ENCODE results near the gene GOSR1.
"Not testable (repeated sequence)": the region's sequence is repeated elsewhere in the genome, so short reads cannot be mapped to it uniquely, and the experiment has no call there.

GOSR1 gene

DNA sequence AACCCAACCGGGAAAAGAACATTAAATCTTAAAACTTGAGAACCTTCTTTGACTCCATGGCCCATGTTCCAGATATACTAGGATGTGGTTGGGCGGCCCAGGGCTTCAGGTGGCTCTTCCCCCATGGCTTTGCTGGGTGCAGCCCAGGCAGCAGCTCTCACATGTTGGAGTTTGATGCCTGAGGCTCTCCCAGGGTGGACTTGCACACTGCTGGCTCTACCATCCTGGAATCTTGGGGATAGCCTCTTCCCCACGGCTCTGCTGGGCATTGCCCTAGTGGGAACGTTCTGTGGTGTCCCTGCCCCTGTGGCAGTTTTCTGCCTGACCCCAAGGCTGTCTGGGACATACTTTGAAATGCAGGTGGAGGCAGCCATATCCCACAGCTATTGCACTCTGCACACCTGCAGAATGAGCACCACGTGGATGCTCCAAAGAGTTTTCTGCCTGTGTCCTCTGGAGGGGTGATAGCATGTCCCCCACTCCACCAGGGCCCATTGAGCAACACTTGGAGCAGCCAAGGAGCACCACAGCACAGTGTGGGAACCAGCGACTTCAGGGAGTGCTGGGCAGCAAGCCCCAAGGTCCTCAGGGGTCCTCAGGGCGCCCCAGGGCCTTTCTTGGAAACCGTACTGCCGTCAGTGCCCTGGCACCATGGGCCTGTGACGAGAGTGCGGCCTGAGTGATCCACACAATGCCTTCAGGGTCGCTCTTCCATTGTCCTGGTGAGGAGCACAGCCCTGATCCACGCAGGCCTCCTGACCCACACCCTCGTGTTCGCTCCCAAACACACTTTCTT lies 70.8 kb downstream of the GOSR1 start:
- no peak for DNase-seq

DNA sequence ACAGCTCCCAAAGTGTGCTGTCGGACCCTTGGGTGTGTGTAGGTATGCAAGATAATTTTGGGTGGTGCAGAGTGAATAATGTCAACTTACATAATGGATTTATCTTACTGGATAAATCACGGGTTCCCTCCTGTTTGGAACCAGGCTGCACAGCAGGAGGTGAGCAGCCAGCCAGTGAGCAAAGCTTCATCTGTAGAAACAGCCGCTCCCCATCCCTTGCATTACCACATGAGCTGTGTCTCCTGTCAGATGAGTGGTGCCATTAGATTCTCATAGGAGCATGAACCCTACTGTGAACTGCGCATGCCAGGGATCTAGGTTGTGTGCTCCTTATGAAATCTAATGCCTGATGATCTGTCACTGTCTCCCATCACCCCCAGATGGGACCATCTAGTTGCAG lies 72.0 kb downstream of the GOSR1 start:
- not testable (repeated sequence) for DNase-seq

DNA sequence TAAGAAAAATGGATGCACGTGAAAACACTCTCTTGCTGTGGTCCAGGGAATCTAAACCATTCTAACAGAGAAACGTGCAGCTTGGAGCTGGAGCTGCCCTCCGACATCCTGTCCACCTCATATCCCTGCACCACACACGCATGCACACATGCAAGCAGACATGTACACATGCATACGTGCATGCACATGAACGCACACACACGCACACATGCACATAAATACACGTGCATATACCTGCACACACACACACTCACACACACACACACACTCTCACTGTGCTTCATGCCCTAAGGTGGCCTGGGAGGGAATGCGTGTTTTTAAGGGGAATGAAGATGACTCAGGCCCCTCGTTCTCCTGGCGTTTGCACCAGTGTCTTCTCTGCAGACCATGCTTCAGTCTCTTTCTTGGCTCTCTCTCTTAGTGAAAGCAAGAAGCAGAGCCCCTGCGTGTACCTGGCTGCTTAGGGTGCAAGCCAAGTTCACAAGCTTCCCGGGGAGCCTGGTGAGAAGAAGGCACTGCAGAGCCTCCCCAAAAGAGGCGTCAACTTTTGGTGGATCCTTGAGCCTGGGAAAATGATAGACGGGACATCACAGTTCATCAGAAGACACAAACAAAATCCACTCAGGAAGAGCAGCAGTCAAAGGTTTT lies 72.8 kb downstream of the GOSR1 start:
- no peak for DNase-seq

DNA sequence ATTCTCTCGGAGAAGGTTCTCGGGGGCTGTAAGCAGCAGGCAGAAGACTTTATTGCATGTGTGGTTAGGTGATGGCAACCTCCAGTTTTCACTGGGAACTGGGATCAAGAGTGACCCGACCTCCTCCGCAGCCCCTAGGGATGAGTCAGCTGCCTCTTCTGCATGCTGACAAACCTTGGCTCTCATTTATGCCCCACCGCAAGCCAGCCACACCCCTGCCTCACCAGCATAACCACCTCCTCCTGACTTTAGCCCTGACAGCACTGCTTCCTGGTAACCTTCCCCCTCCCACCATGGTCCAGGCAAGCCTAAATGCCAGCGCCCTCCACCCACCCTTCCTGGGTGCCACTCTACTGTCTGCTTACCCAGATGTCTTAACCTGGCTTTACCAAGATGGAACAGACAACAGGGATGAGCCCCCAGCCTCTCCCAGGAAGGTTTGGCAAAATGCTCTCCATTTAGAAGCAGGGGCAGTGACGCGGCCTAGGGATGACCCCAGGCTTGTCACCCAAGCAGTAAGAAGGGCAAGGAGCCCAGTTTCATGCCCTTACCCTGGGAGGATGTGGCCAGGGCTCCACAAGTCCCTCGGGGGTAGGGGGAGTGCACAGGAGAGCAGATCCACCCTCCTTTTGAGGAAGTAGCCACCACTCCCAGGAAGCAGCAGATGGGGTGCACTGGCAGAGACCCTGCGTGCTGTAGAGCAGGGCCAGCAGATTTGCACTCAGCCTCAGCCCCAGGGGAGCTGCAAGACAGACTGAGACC lies 73.5 kb downstream of the GOSR1 start:
- DNase-seq, result peak; percentile 23

DNA sequence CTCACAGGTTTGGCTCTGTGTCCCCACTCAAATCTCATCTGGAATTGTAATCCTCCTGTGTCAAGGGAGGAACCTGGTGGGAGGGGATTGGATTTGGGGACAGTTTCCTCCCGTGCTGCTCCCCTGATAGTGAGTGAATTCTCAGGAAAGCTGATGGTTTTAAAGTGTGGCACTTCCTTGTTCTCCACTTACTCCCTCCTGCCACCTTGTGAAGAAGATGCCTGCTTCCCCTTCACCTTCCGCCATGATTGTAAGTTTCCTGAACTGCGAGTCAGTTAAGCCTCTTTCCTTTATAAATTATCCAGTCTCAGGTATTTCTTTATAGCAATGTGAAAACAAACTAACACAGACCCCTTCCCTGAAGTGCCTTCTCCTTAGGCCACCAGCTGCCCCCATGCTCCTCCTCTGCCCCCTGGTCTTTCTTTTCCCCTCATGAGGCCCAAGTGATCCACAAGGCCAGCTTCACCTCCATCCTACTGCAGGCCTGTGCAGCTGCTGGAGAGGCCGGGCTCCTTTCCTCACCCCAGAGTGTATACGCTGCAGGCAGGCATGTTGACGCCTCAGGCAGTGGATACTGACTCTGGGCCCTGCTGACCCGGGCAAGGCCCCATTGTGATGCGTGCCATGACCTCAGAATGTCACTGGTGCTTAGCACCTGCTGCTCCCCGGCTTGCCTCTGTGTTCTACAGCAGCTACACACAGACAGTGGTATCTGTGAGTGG lies 74.2 kb downstream of the GOSR1 start:
- not testable (repeated sequence) for DNase-seq

DNA sequence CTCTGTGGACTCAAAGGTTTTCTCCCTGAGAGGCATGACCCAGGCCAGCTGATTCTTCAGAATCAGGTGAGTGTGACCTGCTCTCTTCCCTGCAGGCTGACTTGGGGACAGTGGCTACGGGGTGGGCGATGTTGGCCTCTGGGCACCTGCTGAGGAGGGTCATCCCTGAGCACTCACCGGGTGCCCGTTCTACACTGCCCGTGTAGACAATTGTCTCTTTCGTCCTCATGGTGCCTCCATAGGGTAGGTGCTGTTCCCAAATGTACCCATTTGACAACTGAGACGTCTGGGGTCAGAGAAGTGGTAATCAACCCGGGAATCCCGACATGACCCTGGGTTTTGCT lies 74.8 kb downstream of the GOSR1 start:
- DNase-seq, result no peak

DNA sequence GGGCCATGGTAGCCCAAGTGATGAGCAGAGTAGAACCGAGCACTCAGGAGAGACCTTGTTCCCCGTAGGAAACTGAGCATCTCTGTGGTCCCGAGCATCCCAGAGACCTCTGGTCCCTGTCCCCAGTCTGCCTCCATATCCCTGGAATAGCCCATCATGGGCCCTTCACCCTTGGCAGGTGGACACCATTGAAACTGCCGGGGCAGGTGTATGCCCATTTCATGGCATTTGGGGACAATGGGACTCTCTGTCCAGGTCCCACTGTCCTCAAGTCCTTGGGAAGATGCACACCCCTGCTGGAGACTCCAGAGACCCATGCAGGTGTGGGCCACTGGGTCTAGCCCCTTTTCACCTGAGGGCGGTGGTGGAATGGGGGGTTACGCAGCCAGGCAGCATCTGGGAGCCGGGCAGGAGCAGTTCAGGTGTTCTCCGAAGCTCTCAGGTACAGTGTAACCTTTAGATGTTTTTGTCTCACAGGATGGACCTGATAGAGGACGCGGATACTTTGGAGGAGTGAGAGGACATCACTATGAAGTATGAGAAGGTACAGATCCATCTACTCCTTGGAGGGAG lies 75.9 kb downstream of the GOSR1 start:
- no peak for DNase-seq

DNA sequence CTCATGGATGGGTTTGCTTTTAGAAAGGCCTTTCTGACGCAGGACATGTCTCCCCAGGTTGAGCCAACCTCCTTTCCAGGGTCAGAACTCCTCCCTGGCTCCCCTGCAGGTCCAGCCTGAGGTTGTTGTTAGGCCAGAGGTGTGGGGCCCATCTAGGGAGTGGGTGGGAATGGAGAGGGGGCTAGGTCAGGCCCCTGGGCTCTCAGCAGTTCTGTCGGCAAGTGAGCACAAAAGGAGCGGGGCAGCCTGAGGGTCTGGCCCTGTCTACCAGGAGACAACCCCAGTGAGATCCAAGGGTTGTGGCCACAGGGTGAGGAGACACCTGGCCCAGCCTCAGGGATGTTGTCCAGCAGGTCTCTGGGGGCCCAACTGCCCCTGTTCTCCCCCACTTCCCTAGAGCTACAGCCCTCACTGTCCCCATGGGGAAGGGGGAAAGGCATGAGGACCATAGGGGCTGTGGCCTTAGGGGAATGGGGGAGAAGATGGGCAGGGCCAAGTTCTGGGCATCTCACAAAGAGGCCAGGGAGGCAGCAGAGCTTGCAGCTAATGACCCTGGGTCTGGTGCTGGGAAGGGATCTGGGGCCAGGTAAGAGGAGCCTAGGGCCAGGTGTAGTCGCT lies 76.7 kb downstream of the GOSR1 start:
- DNase-seq, result not testable (repeated sequence)

DNA sequence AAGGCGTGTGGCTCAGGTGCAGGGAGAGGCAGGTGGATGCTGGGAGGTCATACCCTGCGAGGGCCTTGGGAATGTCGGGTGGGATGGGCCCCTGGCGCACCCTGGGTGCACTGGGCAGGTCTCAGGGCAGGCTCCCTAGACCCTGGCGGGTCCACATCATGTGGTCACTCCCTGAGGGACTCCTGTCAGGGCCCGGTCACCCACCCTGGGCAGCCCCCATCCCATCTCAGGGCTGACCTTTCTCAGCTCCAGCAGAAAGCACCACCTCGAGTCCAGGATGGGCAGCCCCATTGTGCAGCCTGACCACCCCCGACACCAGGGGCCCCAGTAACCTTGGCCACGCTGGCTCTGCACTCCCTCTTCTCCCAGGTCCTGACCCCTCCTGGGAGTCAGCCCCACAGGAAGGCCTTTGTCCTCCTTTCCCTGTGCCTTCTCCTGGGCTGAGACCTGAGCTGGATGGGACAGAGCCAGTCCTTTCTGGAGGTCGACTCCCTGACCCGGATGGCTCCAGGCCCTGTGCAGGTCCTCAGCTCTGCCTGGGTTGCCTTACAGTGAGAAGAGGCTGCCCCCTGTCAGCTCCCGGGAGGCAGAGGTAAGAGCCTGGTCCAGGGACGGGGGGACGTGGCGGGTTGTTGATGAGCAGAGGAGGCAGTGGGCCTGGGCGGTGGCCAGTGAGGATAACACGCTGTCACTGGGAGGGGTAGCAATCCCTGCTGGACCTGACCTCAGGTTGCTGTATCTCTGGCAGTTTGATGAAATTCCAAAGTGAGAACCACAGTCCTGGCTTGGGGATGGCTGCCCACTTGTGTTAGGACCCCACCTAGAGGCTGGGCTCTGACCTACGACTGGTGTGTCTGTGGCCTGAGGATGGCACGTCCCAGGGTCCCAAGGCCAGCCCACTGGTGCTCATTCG lies 77.9 kb downstream of the GOSR1 start:
- DNase-seq, result peak; percentile 55

DNA sequence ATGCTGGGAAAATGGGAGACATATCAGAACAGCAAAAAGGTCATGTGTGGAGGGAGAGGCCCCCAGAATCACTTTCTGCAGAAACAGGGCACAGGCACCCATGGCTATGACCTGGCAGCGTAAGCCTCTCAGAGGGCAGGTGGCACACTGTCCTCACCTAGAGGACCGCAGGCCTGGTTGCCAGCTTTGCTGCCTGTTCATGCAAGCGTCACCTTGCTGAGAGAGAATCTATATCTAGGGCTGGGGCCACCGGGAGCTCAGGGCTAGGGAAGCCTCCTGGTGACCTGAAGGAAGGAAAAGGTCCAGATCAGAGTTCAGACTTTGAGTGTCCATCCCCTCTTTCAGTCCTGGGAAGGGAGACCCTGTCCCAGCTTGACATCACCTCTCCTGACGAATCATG lies 78.7 kb downstream of the GOSR1 start:
- DNase-seq, result no peak

DNA sequence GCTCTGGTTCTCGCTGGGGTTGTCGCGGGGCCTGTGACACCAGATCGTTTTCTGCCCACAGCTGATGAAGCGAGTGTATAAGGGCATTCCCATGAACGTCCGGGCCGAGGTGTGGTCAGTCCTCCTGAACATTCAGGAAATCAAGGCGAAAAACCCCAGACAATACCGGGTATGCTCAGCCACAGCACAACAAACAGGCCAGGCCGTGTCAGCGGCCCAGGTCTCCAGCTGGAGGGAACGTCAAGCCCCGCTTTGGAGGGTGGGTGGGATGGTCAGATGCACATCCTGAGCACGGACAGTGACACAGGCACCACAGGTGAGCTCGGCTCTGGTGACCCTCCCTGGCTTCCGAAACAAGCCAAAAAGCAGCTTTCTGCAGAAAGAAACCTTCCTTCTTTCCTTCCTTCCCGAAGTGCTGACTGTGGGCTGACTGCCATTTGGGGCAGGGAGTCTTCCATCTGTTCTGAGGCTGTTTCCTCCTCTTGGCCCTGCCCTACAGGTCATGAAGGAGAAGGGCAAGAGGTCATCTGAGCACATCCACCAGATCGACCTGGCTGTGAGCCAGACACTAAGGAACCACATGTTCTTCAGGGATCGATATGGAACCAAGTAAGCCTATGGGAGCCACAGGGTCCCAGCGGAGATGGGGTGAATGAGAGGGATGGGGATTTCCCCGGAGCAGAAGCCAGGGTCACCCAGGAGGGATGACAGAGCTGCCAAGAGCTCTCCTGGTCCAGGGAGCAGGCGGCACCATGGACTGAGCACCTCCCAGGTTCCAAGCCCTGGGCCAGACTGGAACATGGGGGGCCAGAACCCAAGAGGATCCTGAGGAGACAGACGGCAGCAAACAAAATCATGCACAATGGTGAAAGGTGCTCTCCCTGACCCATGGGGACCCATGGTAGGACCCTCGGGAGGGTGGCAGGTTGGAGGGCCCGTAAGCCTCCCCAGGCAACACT lies 79.4 kb downstream of the GOSR1 start:
- DNase-seq, result no peak

DNA sequence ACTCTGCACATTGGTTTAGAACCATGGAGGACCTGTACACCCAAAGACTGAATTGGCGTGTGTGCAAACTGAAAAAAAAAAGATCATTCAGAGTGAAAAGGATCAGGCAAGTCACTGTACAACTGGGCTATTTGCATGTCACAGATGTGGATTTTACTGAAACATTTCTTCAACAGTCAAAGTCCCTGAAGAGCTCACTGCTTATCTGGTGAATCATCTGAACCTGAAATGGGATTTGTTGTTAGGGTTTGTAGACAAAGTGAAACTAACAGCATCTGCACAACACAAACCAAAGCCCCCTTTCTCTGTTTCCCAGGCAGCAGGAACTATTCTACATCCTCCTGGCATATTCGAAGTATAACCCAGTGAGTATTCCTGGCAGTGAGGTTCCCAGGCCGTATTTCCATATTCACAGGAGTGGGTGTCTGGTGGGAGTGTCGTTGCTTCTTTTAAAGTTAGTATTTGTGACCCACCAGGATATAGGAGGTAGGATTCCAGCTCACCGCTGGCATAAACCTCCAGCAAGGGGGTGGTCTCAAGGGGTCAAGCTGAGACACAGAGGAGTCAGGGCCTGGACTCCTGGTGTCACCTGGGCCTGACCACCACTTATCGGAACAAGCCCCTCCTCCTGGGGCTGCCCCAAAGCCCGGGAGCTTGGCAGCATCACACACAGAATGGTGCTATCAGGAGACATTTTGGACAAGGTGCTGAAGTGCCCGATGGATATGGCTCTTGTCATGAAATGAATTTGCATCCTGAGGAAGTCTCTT lies 80.9 kb downstream of the GOSR1 start:
- no peak for DNase-seq

DNA sequence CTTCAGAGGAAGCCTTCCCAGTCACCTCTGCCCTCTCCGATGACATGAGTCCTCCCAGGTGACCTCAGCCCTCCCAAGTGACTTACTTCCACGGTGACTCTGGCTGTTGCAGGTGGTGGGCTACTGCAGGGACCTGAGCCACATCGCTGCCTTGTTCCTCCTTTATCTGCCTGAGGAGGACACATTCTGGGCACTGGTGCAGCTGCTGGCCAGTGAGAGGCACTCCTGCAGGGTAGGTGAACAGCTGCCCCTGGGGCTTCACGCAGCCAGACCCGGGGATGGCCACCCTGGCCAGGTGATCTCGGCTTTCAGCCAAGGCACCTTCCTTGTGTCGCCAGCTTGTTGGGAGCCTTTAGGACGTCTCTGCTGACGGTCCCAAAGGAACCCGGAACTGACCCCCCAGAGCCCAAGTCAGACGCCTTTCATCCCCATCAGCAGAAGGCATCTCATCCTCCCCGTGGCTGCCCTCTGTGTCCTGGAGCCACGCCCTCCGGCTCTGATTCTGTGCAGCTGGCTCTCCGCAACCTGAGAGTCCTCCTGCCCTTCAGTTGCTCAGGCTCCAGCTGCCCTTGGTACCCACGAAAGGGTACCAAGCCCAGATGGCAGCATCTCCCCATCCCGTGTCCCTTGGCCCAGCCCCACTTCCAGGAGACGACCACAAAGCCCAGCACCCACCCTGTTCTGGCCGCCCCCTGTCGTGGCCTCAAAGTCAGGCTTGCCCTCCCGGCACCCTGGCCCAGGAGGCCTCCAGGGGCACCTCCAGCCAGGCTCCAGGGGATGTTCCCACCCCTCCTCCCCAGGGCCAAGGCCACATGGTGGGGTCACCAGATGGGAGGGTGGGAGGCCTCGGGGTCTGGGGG lies 81.7 kb downstream of the GOSR1 start:
- no peak for DNase-seq

DNA sequence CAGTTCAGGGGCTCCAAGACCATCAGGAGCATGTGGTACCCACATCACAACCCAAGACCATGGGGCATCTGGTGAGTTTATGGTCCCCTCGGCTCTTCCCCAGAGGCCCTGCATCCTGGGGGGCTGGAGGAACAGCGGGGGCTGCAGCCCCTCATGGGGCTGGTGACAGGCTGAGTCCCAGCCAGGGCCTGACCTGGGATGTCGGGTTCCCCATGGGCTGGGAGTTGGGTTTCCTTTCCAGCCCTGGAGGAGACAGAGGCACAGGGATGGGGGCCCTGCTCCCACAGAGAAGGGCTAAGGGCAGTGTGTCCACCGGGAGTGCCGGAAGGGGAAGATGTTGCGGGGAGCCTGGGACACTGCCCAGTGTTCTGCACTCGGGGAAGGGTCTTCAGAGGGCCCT lies 82.4 kb downstream of the GOSR1 start:
- no peak for DNase-seq

DNA sequence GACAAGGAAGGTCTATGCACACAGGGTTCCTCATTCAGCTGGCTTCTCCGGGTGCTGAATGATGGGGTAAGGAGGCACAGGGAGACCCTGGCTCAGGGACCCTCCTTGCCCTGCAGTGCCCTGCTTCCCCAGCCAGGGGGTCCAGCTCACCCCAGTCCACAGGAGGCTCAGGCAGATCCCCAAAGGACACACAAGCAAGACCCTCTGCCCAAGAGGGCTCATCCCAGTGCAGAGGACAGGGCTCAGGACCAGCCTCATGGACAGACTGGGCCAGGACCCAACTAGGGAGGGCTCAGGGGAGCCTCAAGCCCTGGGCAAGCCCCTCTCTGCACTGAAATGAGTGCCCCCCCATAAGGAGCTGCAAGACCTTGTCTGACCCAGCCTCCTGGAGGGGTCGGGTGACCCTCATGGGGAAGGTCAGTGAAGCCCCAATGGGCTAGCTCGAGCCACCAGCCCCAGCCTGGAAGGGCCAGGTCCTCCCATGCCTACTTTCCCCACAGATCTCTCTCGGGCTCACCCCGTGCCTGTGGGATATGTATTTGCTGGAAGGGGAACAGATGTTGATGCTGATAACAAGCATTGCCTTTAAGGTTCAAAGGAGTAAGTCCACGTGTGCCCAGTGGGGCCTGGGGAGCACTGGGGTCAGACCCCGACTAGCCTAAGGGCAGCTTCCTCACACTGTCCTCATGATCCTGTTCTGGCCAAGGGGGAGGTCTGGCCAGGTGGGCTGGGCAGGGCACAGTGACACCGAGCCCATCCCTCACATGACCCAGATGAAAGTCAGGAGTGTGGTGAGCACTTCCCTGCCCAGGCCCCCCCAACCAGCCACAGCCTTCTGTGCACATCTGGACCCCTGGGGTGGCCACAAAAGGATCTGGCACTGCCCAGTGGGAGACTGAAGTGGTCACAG lies 83.2 kb downstream of the GOSR1 start:
- not testable (repeated sequence) for DNase-seq

DNA sequence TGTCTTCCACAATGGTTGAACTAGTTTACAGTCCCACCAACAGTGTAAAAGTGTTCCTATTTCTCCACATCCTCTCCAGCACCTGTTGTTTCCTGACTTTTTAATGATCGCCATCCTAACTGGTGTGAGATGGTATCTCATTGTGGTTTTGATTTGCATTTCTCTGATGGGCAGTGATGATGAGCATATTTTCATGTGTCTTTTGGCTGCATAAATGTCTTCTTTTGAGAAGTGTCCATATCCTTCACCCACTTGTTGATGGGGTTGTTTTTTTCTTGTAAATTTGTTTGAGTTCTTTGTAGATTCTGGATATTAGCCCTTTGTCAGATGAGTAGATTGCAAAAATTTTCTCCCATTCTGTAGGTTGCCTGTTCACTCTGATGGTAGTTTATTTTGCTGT lies 84.6 kb downstream of the GOSR1 start:
- not testable (repeated sequence) for DNase-seq
